Gastroesophageal sphincter (tissue), 4 donors: ENCODE measurements around the gene KLC1. TPM values are rescaled to one million over a fixed set of nuclear protein-coding genes. Genes with fewer than 3 reads are reported as not detected.

ENCODE experiments used
- ATAC-seq: fragments of 150-250 bp; one replicate; pipeline ENCODE4 v1.9.1; 2016; ENCODE audit warnings: mild to moderate bottlenecking, moderate library complexity
- H3K27ac ChIP-seq, 4 donors: fragments of 200-600 bp; sonication (generic) in 3 of 4; 1 replicate in 3 of 4; 2 replicates in 1 of 4; pipeline ENCODE4 v1.5.1; 2016 to 2019
- H3K27me3 ChIP-seq: fragments of 200-600 bp; sonication (generic); one replicate; pipeline ENCODE4 v1.5.1; 2019
- H3K36me3 ChIP-seq, 2 donors: fragments of 200-600 bp; sonication (generic); one replicate each; pipeline ENCODE4 v1.5.1; 2019; ENCODE audit warnings: control low read depth in 1 of 2
- H3K4me1 ChIP-seq, 3 donors: fragments of 200-600 bp; sonication (generic); 1 replicate in 2 of 3; 2 replicates in 1 of 3; pipeline ENCODE4 v1.5.1; 2016 to 2019; ENCODE audit warnings: control low read depth in 2 of 3
- H3K4me3 ChIP-seq, 2 donors: fragments of 200-600 bp; sonication (generic); one replicate each; pipeline ENCODE4 v1.5.1; 2019; ENCODE audit warnings: mild to moderate bottlenecking in 1 of 2, moderate library complexity in 1 of 2
- H3K9me3 ChIP-seq, 3 donors: fragments of 200-600 bp; sonication (generic); one replicate each; pipeline ENCODE4 v1.5.1; 2017 to 2019; ENCODE audit warnings: control low read depth in 2 of 3
- EP300 ChIP-seq: sonication (generic); formaldehyde crosslinking; IDR thresholded peaks from one replicate; pipeline ENCODE4 v1.6.1; 2017; ENCODE audit warnings: antibody characterized with exemption, mild to moderate bottlenecking
- POLR2A ChIP-seq, 2 donors: fragments of 450-650 bp; IDR thresholded peaks; one replicate each; pipeline ENCODE4 v1.6.1; 2017; ENCODE audit warnings: antibody characterized with exemption in 2 of 2, mild to moderate bottlenecking in 2 of 2, moderate library complexity in 1 of 2
- POLR2AphosphoS5 ChIP-seq: sonication (generic); formaldehyde crosslinking; IDR thresholded peaks from one replicate; pipeline ENCODE4 v1.6.1; 2017; ENCODE audit warnings: antibody characterized with exemption
- WGBS, 2 donors: methylation state at CpG; one replicate each; pipeline ENCODE4 v1.1.5; 2018; ENCODE audit warnings: low coverage in 1 of 2; 5-methylcytosine and 5-hydroxymethylcytosine counted together
- total RNA-seq, 4 donors: library from RNA; depleted of rRNA; stranded (reverse); fragments of >200 nt; gene quantifications; one replicate each; pipeline ENCODE4 v1.1.0, GENCODE V29; 2016
- TF ChIP-seq, protein P1 (sequence below), 4 experiments: fragments of 200-600 bp in 2 of 4; fragments of 450-650 bp in 2 of 4; sonication (generic) in 1 of 4; IDR thresholded peaks; one replicate each; pipeline ENCODE4 v1.5.1; 2017 to 2019; ENCODE audit warnings: antibody characterized with exemption in 4 of 4, mild to moderate bottlenecking in 2 of 4, moderate library complexity in 2 of 4

KLC1 gene
- total RNA-seq, 4 donors from 2014 or later = 275 to 390 (median 339) TPM

DNA sequence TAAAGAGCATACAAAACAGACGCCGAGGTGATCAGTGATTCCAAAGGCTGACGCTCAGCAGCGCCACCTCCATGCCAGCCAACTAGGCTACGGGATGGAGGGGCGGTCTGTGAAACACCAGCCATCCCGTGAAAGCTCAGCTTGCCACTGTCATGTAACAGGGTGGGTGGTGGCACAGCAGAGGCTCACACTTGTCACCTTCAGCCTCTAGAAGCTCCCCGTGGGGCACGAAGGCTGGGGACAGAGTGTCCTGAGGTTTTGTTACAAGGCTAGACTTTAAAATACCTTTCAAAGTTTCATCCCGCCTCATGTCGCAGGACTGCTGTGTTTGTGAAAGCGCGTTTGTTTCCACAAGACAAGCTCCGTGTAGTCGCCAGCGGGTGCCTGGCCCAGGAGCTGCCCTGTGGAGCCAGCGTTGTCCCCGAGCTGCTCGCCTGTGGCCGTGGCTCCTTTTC lies 65.6 kb downstream of the KLC1 start:
- ATAC-seq = no peak
- H3K36me3 ChIP-seq = peaks cover 0 to 61% of the 10 kb centered on the region in 2 donors
- H3K4me3 ChIP-seq = no peak overlapping the region
- WGBS, 2 donors = 90 to 95% methylated on average over 6 of the region's 20 CpGs
- TF ChIP-seq, protein P1, sequence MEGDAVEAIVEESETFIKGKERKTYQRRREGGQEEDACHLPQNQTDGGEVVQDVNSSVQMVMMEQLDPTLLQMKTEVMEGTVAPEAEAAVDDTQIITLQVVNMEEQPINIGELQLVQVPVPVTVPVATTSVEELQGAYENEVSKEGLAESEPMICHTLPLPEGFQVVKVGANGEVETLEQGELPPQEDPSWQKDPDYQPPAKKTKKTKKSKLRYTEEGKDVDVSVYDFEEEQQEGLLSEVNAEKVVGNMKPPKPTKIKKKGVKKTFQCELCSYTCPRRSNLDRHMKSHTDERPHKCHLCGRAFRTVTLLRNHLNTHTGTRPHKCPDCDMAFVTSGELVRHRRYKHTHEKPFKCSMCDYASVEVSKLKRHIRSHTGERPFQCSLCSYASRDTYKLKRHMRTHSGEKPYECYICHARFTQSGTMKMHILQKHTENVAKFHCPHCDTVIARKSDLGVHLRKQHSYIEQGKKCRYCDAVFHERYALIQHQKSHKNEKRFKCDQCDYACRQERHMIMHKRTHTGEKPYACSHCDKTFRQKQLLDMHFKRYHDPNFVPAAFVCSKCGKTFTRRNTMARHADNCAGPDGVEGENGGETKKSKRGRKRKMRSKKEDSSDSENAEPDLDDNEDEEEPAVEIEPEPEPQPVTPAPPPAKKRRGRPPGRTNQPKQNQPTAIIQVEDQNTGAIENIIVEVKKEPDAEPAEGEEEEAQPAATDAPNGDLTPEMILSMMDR (IDR thresholded peaks at IDR 0.05) = no peak
- TF ChIP-seq POLR2AphosphoS5 = no peak
- TF ChIP-seq EP300 = no peak
- no peak for TF ChIP-seq POLR2A (IDR thresholded peaks at IDR 0.05)
- H3K4me1 ChIP-seq = peaks cover 3 to 63% (median 39%) of the 10 kb centered on the region in 3 donors
- H3K27me3 ChIP-seq = no peaks in the 10 kb centered on the region
- no peaks in the 10 kb centered on the region for H3K9me3 ChIP-seq
- H3K27ac ChIP-seq = peak overlapping the region in 1 of 4 donors; percentile 34

DNA sequence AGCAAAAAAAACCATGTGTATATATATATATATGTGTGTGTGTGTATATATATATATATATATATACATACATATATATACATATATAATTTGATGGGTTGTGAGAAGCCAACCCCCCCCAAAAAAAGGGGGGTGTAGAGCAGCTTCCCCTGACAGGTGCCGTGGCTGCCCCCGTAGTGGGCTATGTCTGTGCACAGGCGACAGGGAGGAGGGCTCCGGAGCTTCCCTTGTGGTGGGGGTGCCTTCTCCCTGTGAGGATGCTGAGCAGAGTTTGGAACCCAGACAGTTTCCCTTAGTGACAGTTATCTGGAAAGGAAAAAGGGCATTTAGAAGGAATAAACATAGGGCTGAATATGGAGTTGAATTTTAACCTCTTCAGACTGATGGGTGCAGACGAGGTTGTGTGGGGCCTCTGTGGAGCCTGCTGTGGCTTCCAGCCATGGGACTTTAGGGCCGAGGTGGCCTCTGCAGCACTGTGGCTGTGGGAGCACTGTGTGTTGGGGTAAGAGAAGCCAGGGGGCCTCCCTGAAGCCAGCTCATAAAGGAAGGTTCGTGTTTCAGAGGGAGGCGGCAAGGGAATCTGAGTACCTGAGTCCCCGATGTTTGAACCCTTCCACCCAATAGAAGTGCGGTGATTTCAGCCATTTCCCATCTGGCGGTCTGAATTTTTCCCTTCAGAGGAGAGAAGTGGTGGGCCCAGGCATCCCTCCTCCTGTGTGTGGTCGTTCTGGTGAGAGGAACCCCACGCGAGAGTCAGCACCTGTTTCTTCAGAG lies 66.5 kb downstream of the KLC1 start:
- H3K4me1 ChIP-seq = peaks cover 3 to 63% (median 37%) of the 10 kb centered on the region in 3 donors
- peaks cover 0 to 70% of the 10 kb centered on the region in 2 donors for H3K36me3 ChIP-seq
- H3K4me3 ChIP-seq = no peak overlapping the region
- no peaks in the 10 kb centered on the region for H3K27me3 ChIP-seq
- WGBS, 2 donors = 45 to 56% methylated on average over 2 to 9 of the region's 14 CpGs
- no peaks in the 10 kb centered on the region for H3K9me3 ChIP-seq
- no peak for ATAC-seq
- TF ChIP-seq EP300 (no peak), POLR2AphosphoS5 (no peak), POLR2A (IDR thresholded peaks at IDR 0.05) (no peak)
- TF ChIP-seq, protein P1 (IDR thresholded peaks at IDR 0.05) = no peak
- peak overlapping the region in 3 of 4 donors; percentile 66 to 77 (median 73) for H3K27ac ChIP-seq

DNA sequence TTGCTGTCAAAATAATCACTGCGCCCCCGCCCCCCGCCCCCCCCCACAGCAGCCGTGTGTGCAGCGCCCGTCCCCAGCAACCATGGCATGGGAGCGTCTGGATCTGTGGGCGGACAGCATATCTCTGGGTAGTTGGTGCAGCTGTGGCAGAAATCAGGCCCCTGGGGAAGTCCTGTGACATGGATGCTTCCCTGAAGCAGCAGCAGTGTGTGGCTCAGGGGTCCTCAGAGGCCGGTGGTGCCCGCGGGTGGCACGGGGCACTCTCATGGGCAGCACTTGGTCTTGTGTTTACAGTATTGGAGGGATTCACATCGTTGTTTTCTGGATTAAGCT lies 67.0 kb downstream of the KLC1 start:
- WGBS, 2 donors = 17% methylated on average over 5 of the region's 13 CpGs; no CpG with 5 or more reads in 1 of the 2 donors
- no peaks in the 10 kb centered on the region for H3K27me3 ChIP-seq
- ATAC-seq = no peak
- peaks cover 3 to 68% (median 37%) of the 10 kb centered on the region in 3 donors for H3K4me1 ChIP-seq
- no peak overlapping the region for H3K4me3 ChIP-seq
- H3K36me3 ChIP-seq = peaks cover 0 to 75% of the 10 kb centered on the region in 2 donors
- no peaks in the 10 kb centered on the region for H3K9me3 ChIP-seq
- H3K27ac ChIP-seq = peak overlapping the region in 3 of 4 donors; percentile 66 to 77 (median 73)
- TF ChIP-seq POLR2AphosphoS5 = no peak
- TF ChIP-seq POLR2A (IDR thresholded peaks at IDR 0.05) = no peak
- no peak for TF ChIP-seq EP300
- TF ChIP-seq, protein P1 (IDR thresholded peaks at IDR 0.05) = no peak

DNA sequence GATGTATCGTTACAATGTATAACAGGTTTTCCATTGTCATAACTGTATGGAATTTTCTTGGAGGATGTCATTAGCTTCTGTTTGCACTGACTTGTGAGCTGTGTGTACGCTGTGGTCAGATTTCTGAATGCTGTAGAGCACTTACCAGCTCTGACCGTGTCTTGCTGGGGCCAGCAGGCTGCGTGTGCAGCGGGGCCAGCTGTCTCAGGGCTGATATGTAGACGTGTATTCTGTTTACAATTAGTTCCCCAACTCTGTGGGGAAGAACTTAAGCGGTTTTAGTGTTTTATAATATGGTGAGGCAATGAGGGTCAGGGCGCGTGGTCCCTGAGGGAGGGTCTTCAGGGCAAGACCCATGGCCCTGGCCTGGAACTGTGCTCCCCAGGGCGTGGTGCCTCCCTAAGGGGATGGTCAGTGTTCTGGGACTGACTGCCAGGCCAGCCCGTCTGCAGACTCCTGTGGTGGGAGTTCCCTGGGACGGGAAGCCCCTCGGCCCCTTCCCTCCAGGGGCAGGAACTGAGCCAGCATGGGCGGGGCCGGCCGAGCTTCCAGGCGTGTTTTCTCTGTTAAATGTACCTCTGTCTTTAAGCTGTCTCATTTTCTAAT lies 67.6 kb downstream of the KLC1 start:
- peaks cover 0 to 79% of the 10 kb centered on the region in 2 donors for H3K36me3 ChIP-seq
- H3K4me3 ChIP-seq = no peak overlapping the region
- ATAC-seq = peak; percentile 71
- TF ChIP-seq, protein P1 (IDR thresholded peaks at IDR 0.05) = no peak
- no peak for TF ChIP-seq POLR2AphosphoS5
- TF ChIP-seq EP300 = no peak
- no peak for TF ChIP-seq POLR2A (IDR thresholded peaks at IDR 0.05)
- no peaks in the 10 kb centered on the region for H3K9me3 ChIP-seq
- H3K27ac ChIP-seq = peak overlapping the region in 3 of 4 donors; percentile 66 to 77 (median 73)
- H3K27me3 ChIP-seq = no peaks in the 10 kb centered on the region
- 6 to 7% methylated on average over 8 to 12 of the region's 17 CpGs for WGBS, 2 donors
- peaks cover 3 to 71% (median 37%) of the 10 kb centered on the region in 3 donors for H3K4me1 ChIP-seq
